B cell (primary cell): Measurements from ENCODE around the gene AEBP1.

ENCODE experiments used
- CTCF ChIP-seq: fragments of 200-600 bp; IDR thresholded peaks from one replicate; pipeline ENCODE4 v1.8.0; 2022; ENCODE audit warnings: antibody characterized with exemption, mild to moderate bottlenecking
- EZH2 ChIP-seq: IDR thresholded peaks from 2 replicates; pipeline ENCODE4 v1.6.1; 2012; ENCODE audit warnings: borderline replicate concordance, low read depth, mild to moderate bottlenecking, moderate library complexity, low read length; ENCODE audit not compliant: insufficient read depth, poor library complexity, severe bottlenecking

GRCh38 chr7:44155191-44156185, 51.3 kb downstream of the AEBP1 start:
- TF ChIP-seq CTCF, result no peak
- no peak for TF ChIP-seq EZH2
